HepG2 (cell line): ENCODE measurements around the gene CDC6. TPM values are rescaled to one million over a fixed set of nuclear protein-coding genes. Genes with fewer than 3 reads are reported as not detected.

ENCODE experiments used
- ATAC-seq: fragments of 200-7000 bp; cut with Tn5 transposase; 3 replicates; pipeline ENCODE4 v1.9.1; 2020; ENCODE audit warnings: mild to moderate bottlenecking, moderate library complexity
- BruUV-seq: library from RNA; stranded (reverse); fragments of 400-500 nt; replicated peaks from 2 replicates; lab custom pipeline; 2021; lab: Mats Ljungman, UMichigan
- CTCF ChIA-PET: fragments of 300-600 bp; formaldehyde crosslinking; extraction: SDS; loops from one replicate; lab custom pipeline; 2021; ENCODE audit warnings: low total read pairs, inconsistent platforms, low intra/inter-chr PET ratio; lab: Yijun Ruan, JAX
- POLR2A ChIA-PET: fragments of 350-600 bp; sonication (Branson Sonifier 250); formaldehyde crosslinking; loops from one replicate; lab custom pipeline; 2020; ENCODE audit warnings: antibody characterized with exemption, inconsistent platforms; lab: Yijun Ruan, JAX
- DNase-seq: peaks from one replicate; pipeline ENCODE4 v3.0.0-alpha.2; 2015; ENCODE audit warnings: low spot score
- FAIRE-seq: peaks from 3 replicates; lab custom pipeline; 2011; peaks lifted over from hg19 to GRCh38; lab: Jason Lieb, UNC
- H2AFZ ChIP-seq: one replicate; pipeline ENCODE4 v1.6.1; 2011; ENCODE audit warnings: low read length, inconsistent platforms
- H3K27ac ChIP-seq: fragments of 300-600 bp; 3 replicates; pipeline ENCODE4 v1.8.0; 2011; ENCODE audit warnings: mixed run types, mild to moderate bottlenecking, mixed read lengths, low read length, inconsistent platforms; ENCODE audit not compliant: insufficient read depth; ENCODE audit errors: extremely low read length
- H3K27me3 ChIP-seq, 2 experiments: fragments of 200-600 bp in 1 of 2; 2 replicates in 1 of 2; 3 replicates in 1 of 2; pipeline versions ENCODE4 v1.6.0 to v1.8.0; 2011; ENCODE audit warnings: low read length in 2 of 2, mild to moderate bottlenecking in 2 of 2, moderate library complexity in 2 of 2, inconsistent platforms in 1 of 2; ENCODE audit not compliant: insufficient read depth in 2 of 2, control insufficient read depth in 1 of 2
- H3K36me3 ChIP-seq, 2 experiments: fragments of 200-600 bp in 1 of 2; replicated peaks in 1 of 2; 2 replicates in 1 of 2; 3 replicates in 1 of 2; pipeline versions ENCODE4 v1.5.1 to v1.8.0; 2011; ENCODE audit warnings: low read length in 2 of 2, inconsistent platforms in 1 of 2; ENCODE audit not compliant: insufficient read depth in 2 of 2, control insufficient read depth in 1 of 2
- H3K4me1 ChIP-seq: 2 replicates; pipeline ENCODE4 v1.5.1; 2012; ENCODE audit warnings: low read length, inconsistent platforms; ENCODE audit not compliant: insufficient read depth
- H3K4me2 ChIP-seq: 2 replicates; pipeline ENCODE4 v1.6.0; 2011; ENCODE audit warnings: low read depth, low read length, inconsistent platforms
- H3K4me3 ChIP-seq, 3 experiments: fragments of 200-600 bp in 1 of 3; sonication (generic), shearing (Covaris generic) in 1 of 3; replicated peaks in 1 of 3; 2 replicates each; pipeline ENCODE4 v1.5.1; 2011 to 2016; ENCODE audit warnings: low read length in 3 of 3, inconsistent platforms in 2 of 3, low read depth in 2 of 3, mild to moderate bottlenecking in 2 of 3, control low read depth in 1 of 3, mixed read lengths in 1 of 3; ENCODE audit not compliant: insufficient read depth in 1 of 3
- H3K79me2 ChIP-seq: one replicate; pipeline ENCODE4 v1.6.1; 2011; ENCODE audit warnings: low read length, inconsistent platforms; ENCODE audit not compliant: insufficient read depth
- H3K9ac ChIP-seq: 2 replicates; pipeline ENCODE4 v1.6.0; 2011; ENCODE audit warnings: mild to moderate bottlenecking, low read depth, low read length, inconsistent platforms; ENCODE audit not compliant: insufficient read depth
- H3K9me3 ChIP-seq: 2 replicates; pipeline ENCODE4 v1.5.1; 2012; ENCODE audit warnings: mild to moderate bottlenecking, low read length
- H4K20me1 ChIP-seq: 2 replicates; pipeline ENCODE4 v1.6.0; 2011; ENCODE audit warnings: inconsistent platforms, mild to moderate bottlenecking, low read length, moderate library complexity; ENCODE audit not compliant: insufficient read depth
- CBX1 ChIP-seq: IDR thresholded peaks from one replicate; pipeline ENCODE4 v1.6.1; 2016; ENCODE audit warnings: antibody characterized with exemption, low read depth
- E2F2 ChIP-seq: sonication (generic); formaldehyde crosslinking; IDR thresholded peaks from 2 replicates; pipeline ENCODE4 v1.4.0; 2020; ENCODE audit warnings: missing genetic modification reagents, borderline replicate concordance
- ETV5 ChIP-seq: IDR thresholded peaks from 2 replicates; pipeline ENCODE4 v1.6.1; 2018; ENCODE audit warnings: missing biosample characterization, missing genetic modification reagents, inconsistent platforms, borderline replicate concordance
- FOSL1 ChIP-seq: sonication (generic); formaldehyde crosslinking; IDR thresholded peaks from 2 replicates; pipeline ENCODE4 v1.9.0; 2021; ENCODE audit warnings: missing genetic modification reagents, borderline replicate concordance
- MED13 ChIP-seq: sonication (generic); formaldehyde crosslinking; IDR thresholded peaks from 2 replicates; pipeline ENCODE4 v1.5.0; 2020; ENCODE audit warnings: missing genetic modification reagents
- ZFP36L1 ChIP-seq: sonication (generic); formaldehyde crosslinking; IDR thresholded peaks from 2 replicates; pipeline ENCODE4 v1.8.0; 2022; ENCODE audit warnings: mild to moderate bottlenecking, missing genetic modification reagents, moderate library complexity
- ZNF335 ChIP-seq: sonication (generic); formaldehyde crosslinking; IDR thresholded peaks from 2 replicates; pipeline ENCODE4 v1.4.0; 2020; ENCODE audit warnings: missing genetic modification reagents
- ZZZ3 ChIP-seq: sonication (generic); formaldehyde crosslinking; IDR thresholded peaks from 2 replicates; pipeline ENCODE4 v1.4.0; 2020; ENCODE audit warnings: missing genetic modification reagents, mild to moderate bottlenecking, borderline replicate concordance
- WGBS: methylation state at CpG from one replicate; pipeline ENCODE4 v1.1.6; 2017; ENCODE audit warnings: low lambda C conversion rate; 5-methylcytosine and 5-hydroxymethylcytosine counted together
- in situ Hi-C: cut with HindIII; loops from 2 replicates; pipeline ENCODE4 v1.10.0; 2017; ENCODE audit warnings: low pct_unique_long_range_greater_than_20kb; ENCODE audit not compliant: extremely low pct_ligation_motif_present
- intact Hi-C: fragments of 100-400 bp; cut with micrococcal nuclease; formaldehyde crosslinking; loops from one replicate; pipeline ENCODE4 v1.10.0; 2022; ENCODE audit not compliant: unreplicated experiment
- polyA plus RNA-seq, 8 experiments: library from polyadenylated mRNA; depleted of rRNA in 3 of 8; stranded (reverse) in 7 of 8; unstranded in 1 of 8; fragments of >200 nt; fragmentation: Illumina TruSeq in 4 of 8; extraction: Trizol in 4 of 8; gene quantifications; 2 replicates each; pipeline versions ENCODE4 v1.2.1 to v1.2.3, GENCODE V29; 2011 to 2016; ENCODE audit warnings: low read depth in 4 of 8, missing spikeins in 1 of 8, mixed read lengths in 1 of 8; ENCODE audit not compliant: insufficient read depth in 1 of 8
- total RNA-seq, 5 experiments: library from RNA; depleted of rRNA; stranded (reverse); fragments of >200 nt; fragmentation: Illumina TruSeq; extraction: Trizol; gene quantifications; 2 replicates each; pipeline ENCODE4 v1.2.3, GENCODE V29; 2016; ENCODE audit warnings: low read depth in 1 of 5
- TF ChIP-seq, protein P1 (sequence below): sonication (generic); formaldehyde crosslinking; IDR thresholded peaks from 2 replicates; pipeline ENCODE4 v1.5.0; 2020; ENCODE audit warnings: missing genetic modification reagents
- TF ChIP-seq, protein P2 (sequence below): IDR thresholded peaks from 2 replicates; pipeline ENCODE4 v1.6.1; 2018; ENCODE audit warnings: missing genetic modification reagents

Gene CDC6
- total and polyA plus RNA-seq, 2 of the 13 experiments (the other 11 are each of a cell fraction or from before 2014, with no cell fraction given): 17.4 to 114 TPM

DNA sequence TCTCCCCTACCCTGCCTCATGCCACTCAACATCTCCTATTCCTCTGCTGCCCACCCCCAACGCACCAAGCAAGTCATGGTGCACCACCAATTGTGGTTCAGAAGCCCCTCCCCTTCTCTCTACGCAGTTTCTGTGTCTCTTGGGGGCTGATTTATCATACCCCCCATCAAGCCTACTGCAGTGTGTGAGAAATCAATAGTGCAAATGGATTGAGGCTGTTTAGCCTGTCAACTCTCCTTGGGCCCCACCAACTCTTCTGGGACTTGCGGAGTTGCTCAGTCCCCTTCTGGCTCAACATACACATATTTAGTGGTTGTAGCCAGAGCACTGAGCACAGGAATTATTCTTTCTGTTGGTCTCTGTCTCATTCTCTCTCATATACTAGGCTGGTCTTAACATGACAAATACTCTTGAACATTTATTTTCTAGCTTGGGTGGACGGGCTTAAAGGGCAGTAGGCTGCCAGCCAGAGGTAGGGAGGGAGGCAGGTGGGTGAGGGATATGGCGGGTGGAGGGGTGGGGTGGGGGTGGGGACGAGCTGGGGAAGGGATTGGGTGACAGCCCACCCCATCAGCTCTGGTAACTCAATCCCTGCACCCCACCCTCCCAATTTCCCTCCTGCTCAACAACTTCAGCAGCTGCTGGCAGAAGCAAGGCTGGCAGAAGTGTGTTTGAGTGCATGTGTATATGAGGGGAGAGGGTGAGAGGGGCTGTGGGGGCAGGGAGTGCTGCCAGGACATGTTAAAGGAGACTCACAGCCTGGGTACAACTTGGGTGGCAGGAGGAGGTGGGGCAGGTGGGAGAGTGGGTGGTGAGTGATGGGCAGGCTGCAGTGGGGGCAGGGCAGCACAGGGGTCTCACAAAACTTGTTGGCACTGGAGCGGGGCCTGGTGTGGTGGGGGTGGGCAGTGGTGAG is 26.2 kb downstream of the CDC6 start:
- BruUV-seq: no TSS peak
- intact Hi-C loops: no loop called here
- 62% methylated on average over 7 of the region's 7 CpGs for WGBS
- Histone ChIP-seq H4K20me1 (no peaks in the 10 kb centered on the region), H3K27ac (no peak overlapping the region), H3K79me2 (peaks cover 8% of the 10 kb centered on the region), H3K4me1 (peaks cover 84% of the 10 kb centered on the region), H3K36me3 (no peaks in the 10 kb centered on the region), H3K4me2 (no peak overlapping the region), H3K4me3 (no peak overlapping the region), H3K27me3 (no peaks in the 10 kb centered on the region; a peak in 1 of 5 replicates), H3K9me3 (no peaks in the 10 kb centered on the region), H2AFZ (no peak overlapping the region), H3K9ac (no peak overlapping the region)
- in situ Hi-C loops: no loop called here
- DNase-seq (no peak), ATAC-seq (no peak), FAIRE-seq (no peak)
- POLR2A ChIA-PET: interaction anchor here (1.3 to 3.5 kb wide), 2 partner anchors 32 to 39 kb away, joined by 3 to 13 read pairs; no protein-coding TSS in a partner anchor
- CTCF ChIA-PET: interaction anchor here (0.6 kb wide), 1 partner anchor 39 kb away, joined by 3 read pairs; no protein-coding TSS in a partner anchor
- TF ChIP-seq, protein P1, sequence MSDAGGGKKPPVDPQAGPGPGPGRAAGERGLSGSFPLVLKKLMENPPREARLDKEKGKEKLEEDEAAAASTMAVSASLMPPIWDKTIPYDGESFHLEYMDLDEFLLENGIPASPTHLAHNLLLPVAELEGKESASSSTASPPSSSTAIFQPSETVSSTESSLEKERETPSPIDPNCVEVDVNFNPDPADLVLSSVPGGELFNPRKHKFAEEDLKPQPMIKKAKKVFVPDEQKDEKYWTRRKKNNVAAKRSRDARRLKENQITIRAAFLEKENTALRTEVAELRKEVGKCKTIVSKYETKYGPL (CRISPR knock-in tag): no peak
- TF ChIP-seq ETV5 (CRISPR knock-in tag): no peak
- no peak for TF ChIP-seq ZNF335
- no peak for TF ChIP-seq CBX1
- no peak for TF ChIP-seq FOSL1
- no peak for TF ChIP-seq ZZZ3 (CRISPR knock-in tag)
- no peak for TF ChIP-seq MED13
- TF ChIP-seq, protein P2, sequence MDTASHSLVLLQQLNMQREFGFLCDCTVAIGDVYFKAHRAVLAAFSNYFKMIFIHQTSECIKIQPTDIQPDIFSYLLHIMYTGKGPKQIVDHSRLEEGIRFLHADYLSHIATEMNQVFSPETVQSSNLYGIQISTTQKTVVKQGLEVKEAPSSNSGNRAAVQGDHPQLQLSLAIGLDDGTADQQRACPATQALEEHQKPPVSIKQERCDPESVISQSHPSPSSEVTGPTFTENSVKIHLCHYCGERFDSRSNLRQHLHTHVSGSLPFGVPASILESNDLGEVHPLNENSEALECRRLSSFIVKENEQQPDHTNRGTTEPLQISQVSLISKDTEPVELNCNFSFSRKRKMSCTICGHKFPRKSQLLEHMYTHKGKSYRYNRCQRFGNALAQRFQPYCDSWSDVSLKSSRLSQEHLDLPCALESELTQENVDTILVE: no peak
- TF ChIP-seq ZFP36L1: no peak
- TF ChIP-seq E2F2 (CRISPR knock-in tag): no peak
